ENCODE results near the gene TWF2. TPM values are rescaled to one million over a fixed set of nuclear protein-coding genes. Genes with fewer than 3 reads are reported as not detected.

The TWF2 gene
- total RNA-seq, 1 donor from 2014 or later = 26.6 TPM

DNA sequence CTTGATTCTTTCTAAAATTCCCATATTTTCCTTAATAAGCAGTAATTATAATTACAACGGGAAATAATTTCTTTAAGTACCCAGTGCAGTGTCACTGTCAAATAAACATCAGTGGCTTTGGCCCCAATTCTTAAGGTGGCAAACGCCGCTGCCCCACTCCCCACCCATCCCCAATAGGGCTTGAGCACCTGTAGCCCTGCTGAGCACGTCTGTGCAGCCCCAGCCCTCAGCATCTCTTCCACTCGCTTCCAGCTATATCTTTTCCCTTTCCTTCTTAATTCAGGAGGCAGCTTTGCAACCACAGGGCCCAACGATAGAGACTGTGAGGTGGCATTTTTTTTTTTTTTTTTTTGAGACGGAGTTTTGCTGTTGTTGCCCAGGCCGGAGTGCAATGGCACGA, 15.7 kb upstream of the TWF2 start:
- H3K27me3 Mint-ChIP-seq (ENCODE audit: low read depth) = no peaks in the 10 kb centered on the region
- H3K27ac Mint-ChIP-seq = no peak overlapping the region
- peaks cover 6% of the 10 kb centered on the region for H3K4me1 Mint-ChIP-seq
- no peak for TF ChIP-seq CTCF (IDR thresholded peaks at IDR 0.05; ENCODE audit: unreplicated experiment)
- no peak overlapping the region for H3K4me3 Mint-ChIP-seq
- peaks cover 41% of the 10 kb centered on the region for H3K36me3 Mint-ChIP-seq
- no peaks in the 10 kb centered on the region for H3K9me3 Mint-ChIP-seq
- no peak for DNase-seq (ENCODE audit: low spot score in 2 of 2, unreplicated experiment in 2 of 2)

DNA sequence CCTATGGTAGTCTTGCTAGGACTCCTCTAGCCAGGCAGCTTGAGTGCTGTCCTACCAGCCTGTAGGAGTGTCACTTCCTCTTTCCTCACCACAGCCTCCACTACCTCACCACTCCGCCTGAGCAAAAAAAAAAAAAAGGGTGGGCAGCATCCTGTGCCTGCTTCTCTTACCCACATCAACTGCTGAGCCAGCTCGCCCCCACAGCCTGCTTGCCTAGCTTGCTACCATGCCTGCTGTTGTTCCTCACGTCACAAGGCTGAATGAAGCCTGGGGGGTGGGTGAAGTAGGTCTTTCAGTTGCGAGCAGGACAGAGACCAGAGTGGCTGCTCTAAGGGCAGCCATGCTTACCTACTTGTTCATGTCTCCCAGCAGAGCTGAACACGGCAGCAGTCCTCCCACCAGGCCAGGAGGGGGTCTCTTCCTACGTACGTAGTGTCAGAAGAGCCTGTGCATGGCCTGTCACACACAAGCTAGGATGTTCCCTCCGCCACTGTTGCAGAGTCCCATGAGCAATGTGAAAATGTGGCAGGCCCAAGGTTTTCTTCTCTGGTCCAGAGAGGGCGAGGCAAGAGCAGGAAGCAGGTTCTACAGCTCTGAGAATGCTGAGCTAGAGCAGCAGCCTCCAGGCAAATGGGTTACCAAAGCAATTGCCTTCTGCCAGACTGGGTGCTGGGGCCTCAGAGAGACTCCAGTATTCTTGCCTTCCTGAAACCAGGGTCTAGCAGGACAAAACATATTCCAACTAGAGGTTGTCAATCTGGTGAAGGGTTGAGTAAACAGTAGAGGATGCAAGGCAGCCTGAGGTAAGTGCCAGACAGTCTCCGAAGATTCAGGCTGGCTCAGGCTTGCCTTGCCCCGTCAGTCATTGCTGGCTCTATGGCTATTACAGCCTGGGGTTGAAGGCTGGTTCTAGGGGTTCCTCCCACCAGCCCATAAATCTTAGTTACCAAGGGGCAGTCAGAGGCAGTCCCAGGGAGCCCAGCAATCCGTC, 14.7 kb upstream of the TWF2 start:
- H3K4me3 Mint-ChIP-seq = no peak overlapping the region
- no peak for TF ChIP-seq CTCF (IDR thresholded peaks at IDR 0.05; ENCODE audit: unreplicated experiment)
- H3K36me3 Mint-ChIP-seq = peaks cover 34% of the 10 kb centered on the region
- DNase-seq (ENCODE audit: low spot score in 2 of 2, unreplicated experiment in 2 of 2) = no peak
- H3K4me1 Mint-ChIP-seq = peaks cover 6% of the 10 kb centered on the region
- H3K27me3 Mint-ChIP-seq (ENCODE audit: low read depth) = no peaks in the 10 kb centered on the region
- no peaks in the 10 kb centered on the region for H3K9me3 Mint-ChIP-seq
- peak overlapping the region; percentile 64 for H3K27ac Mint-ChIP-seq

DNA sequence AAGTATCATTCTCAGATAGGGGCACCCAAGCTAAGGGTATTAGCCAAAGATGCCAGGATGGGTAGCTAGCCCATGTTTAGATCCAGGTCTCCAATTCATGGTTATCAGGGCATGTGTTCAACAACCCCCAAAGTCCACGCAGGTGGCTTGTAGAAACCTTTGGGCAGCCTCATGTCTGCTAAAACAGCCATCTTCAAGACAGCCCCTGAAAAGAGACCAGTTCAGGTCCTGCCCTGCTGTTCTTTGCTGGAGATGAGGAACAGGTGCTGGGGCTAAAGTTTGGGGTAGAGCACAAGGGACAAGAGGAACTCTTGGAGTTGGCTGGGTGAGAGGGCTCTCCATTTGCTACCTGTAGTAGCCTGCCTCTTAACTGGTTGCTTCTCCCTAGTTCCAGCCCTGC, 11.2 kb upstream of the TWF2 start:
- H3K9me3 Mint-ChIP-seq = no peaks in the 10 kb centered on the region
- TF ChIP-seq CTCF (IDR thresholded peaks at IDR 0.05; ENCODE audit: unreplicated experiment) = no peak
- no peak for DNase-seq (ENCODE audit: low spot score in 2 of 2, unreplicated experiment in 2 of 2)
- H3K4me3 Mint-ChIP-seq = no peak overlapping the region
- no peaks in the 10 kb centered on the region for H3K27me3 Mint-ChIP-seq (ENCODE audit: low read depth)
- H3K4me1 Mint-ChIP-seq = peaks cover 10% of the 10 kb centered on the region
- H3K36me3 Mint-ChIP-seq = peaks cover 14% of the 10 kb centered on the region
- no peak overlapping the region for H3K27ac Mint-ChIP-seq

DNA sequence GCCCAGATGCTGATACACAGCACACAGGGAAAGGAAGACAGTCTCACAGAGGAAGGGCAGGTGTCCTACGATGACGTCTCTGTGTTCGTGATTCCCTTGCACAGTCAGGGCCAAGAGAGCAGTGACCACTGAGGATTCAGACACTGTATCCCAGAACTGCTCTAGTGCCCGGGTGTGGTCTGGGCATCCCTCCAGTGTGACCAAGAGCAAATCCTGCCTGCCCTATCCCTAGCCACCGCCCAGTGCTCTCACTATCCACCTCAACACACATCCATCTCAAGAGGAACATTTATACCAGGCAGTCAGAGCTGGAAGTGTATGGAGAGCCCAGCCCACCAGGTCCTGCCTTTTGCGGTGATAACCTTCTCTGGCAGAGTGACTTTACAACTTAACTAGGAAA, 10.7 kb upstream of the TWF2 start:
- Mint-ChIP-seq H3K9me3 (no peaks in the 10 kb centered on the region), H3K27me3 (ENCODE audit: low read depth) (no peaks in the 10 kb centered on the region), H3K4me3 (no peak overlapping the region), H3K36me3 (peaks cover 13% of the 10 kb centered on the region), H3K27ac (peak overlapping the region; percentile 5), H3K4me1 (peaks cover 14% of the 10 kb centered on the region)
- no peak for TF ChIP-seq CTCF (IDR thresholded peaks at IDR 0.05; ENCODE audit: unreplicated experiment)
- DNase-seq (ENCODE audit: low spot score in 2 of 2, unreplicated experiment in 2 of 2) = no peak

- Mint-ChIP-seq H3K36me3 (peaks cover 9% of the 10 kb centered on the region), H3K27me3 (ENCODE audit: low read depth) (no peaks in the 10 kb centered on the region), H3K9me3 (no peaks in the 10 kb centered on the region), H3K4me3 (no peak overlapping the region), H3K27ac (no peak overlapping the region), H3K4me1 (peaks cover 10% of the 10 kb centered on the region)
- DNase-seq (ENCODE audit: low spot score in 2 of 2, unreplicated experiment in 2 of 2) = no peak
- no peak for TF ChIP-seq CTCF (IDR thresholded peaks at IDR 0.05; ENCODE audit: unreplicated experiment)
Measured at GRCh38 chr3:52248816-52249547, 10.0 kb upstream of the TWF2 start.
